ACC112 (cell line): ENCODE data around the gene CHST8.
A peak's percentile ranks its signal among the peaks of the same experiment; 100 is the strongest.

ENCODE experiments used
- H2AFZ ChIP-seq: fragments of 200-600 bp; sonication (generic); one replicate; pipeline ENCODE4 v1.6.0; 2017; ENCODE audit warnings: antibody characterized with exemption, low read length; ENCODE audit not compliant: unreplicated experiment
- H3K27ac ChIP-seq: fragments of 200-600 bp; sonication (generic); 2 replicates; pipeline ENCODE4 v1.5.1; 2014; ENCODE audit warnings: low read depth, mild to moderate bottlenecking, antibody characterized with exemption, low read length, moderate library complexity
- H3K27me3 ChIP-seq: fragments of 200-600 bp; sonication (generic); 2 replicates; pipeline ENCODE4 v1.6.1; 2014; ENCODE audit warnings: mild to moderate bottlenecking, antibody characterized with exemption, low read length, moderate library complexity, mixed read lengths; ENCODE audit not compliant: insufficient read depth
- H3K36me3 ChIP-seq: fragments of 200-600 bp; sonication (generic); 2 replicates; pipeline ENCODE4 v1.6.1; 2016; ENCODE audit warnings: mild to moderate bottlenecking, antibody characterized with exemption, low read length, moderate library complexity, mixed read lengths; ENCODE audit not compliant: insufficient read depth
- H3K4me1 ChIP-seq: fragments of 200-600 bp; sonication (generic); one replicate; pipeline ENCODE4 v1.6.1; 2016; ENCODE audit warnings: low read length, mixed read lengths; ENCODE audit not compliant: insufficient read depth, unreplicated experiment, control insufficient read depth
- H3K4me3 ChIP-seq: fragments of 200-600 bp; sonication (generic); 2 replicates; pipeline ENCODE4 v1.5.1; 2014; ENCODE audit warnings: mild to moderate bottlenecking, low read depth, low read length
- H3K79me2 ChIP-seq: fragments of 200-600 bp; sonication (generic); one replicate; pipeline ENCODE4 v1.6.0; 2016; ENCODE audit warnings: low read length; ENCODE audit not compliant: control insufficient read depth, unreplicated experiment, insufficient read depth

Gene CHST8

DNA sequence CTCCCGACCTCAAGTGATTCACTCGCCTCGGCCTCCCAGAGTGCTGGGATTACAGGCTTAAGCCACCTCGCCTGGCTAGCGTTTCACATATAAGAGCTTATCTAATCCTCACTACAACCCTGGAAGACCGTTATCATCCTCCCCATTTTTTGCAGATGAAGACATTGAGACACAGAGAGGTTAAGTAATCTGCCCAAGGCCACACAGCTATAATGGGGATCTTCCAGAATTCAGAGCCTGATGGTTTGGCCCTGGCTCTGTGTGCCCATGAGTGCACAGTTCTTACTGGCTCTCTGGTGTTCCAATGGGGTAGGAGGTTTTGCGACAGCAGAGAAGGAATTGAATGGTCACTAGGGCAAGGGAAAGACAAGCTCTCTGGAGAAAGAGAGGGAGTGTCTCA, 158.1 kb downstream of the CHST8 start:
- H2AFZ ChIP-seq, result no peak overlapping the region
- H3K4me1 ChIP-seq, result no peaks in the 10 kb centered on the region
- H3K27me3 ChIP-seq, result peaks cover 29% of the 10 kb centered on the region; the same call in 1 of the 2 replicates
- no peak overlapping the region for H3K4me3 ChIP-seq
- no peaks in the 10 kb centered on the region for H3K36me3 ChIP-seq
- no peak overlapping the region for H3K27ac ChIP-seq
- no peaks in the 10 kb centered on the region for H3K79me2 ChIP-seq

DNA sequence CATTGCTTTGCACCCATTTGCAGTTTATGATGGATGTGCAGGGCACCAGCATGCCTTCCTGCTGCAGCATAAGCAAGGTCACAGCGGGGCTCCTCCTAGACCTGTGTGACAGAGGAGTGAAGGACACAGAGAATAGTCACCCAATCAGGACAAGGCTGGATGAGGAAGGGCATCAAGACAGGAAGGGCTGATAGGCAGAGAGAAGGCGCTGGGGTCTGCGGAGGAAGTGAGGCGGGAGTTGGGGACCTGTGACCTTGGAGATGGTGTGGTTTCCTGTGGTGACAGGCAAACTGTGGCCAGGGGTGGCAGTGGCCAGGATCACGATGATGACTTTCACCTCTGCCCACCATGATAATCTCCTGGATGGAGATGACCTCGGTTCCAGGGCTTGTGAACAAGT, 158.5 kb downstream of the CHST8 start:
- H3K36me3 ChIP-seq, result no peaks in the 10 kb centered on the region
- no peak overlapping the region for H3K27ac ChIP-seq
- peaks cover 29% of the 10 kb centered on the region; the same call in 1 of the 2 replicates for H3K27me3 ChIP-seq
- H2AFZ ChIP-seq, result no peak overlapping the region
- no peaks in the 10 kb centered on the region for H3K79me2 ChIP-seq
- no peak overlapping the region for H3K4me3 ChIP-seq
- no peaks in the 10 kb centered on the region for H3K4me1 ChIP-seq

DNA sequence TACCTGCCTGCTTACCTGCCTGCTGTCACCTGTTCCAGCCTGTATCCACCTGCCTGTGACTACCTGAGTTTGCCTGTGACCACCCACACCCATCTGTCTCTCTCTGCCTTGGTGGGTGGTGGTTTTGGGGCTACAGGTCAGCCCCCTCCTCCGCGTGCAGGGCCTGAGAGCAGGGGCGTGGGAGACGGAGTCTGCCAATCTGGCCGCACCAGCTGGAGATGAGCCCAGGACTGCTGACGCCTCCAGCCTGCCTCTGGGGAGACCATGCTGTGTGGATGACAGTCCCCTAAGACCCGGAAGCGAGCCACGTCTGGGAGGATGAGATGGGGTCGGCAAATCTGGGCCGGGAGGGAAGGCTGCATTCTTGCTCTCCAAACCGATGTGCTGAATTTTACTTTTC, 159.0 kb downstream of the CHST8 start:
- no peaks in the 10 kb centered on the region for H3K36me3 ChIP-seq

DNA sequence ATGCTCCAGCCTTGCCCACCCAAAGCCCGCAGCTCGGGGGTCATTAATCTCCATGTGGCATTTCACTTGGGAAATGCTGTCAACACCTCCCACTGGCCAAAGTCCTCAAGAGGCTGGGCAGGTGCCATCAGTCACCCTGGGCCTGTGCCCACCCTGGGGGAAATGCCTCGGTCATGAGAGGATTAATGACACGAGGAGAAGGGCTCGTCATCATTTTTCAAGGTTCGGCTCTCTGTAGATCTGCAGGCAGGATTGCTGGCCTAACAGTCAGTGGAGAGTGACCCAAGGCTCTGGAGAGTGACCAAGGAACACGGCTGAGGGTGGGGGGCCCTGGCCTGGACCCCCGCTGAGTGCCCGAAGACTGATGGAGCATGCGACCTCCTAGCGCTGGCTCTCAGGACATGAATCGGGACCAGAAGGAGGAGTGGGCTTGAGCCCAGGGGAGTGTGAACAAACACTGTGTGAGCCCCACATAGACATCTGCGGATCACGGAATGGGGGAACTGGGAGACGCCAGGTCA, 159.7 kb downstream of the CHST8 start:
- H3K27me3 ChIP-seq, result peaks cover 29% of the 10 kb centered on the region; the same call in 1 of the 2 replicates
- H2AFZ ChIP-seq, result no peak overlapping the region
- no peaks in the 10 kb centered on the region for H3K4me1 ChIP-seq
- H3K4me3 ChIP-seq, result no peak overlapping the region
- no peaks in the 10 kb centered on the region for H3K36me3 ChIP-seq
- H3K27ac ChIP-seq, result no peak overlapping the region
- no peaks in the 10 kb centered on the region for H3K79me2 ChIP-seq

More for the DNA sequence above, 159.0 kb downstream of the CHST8 start:
- Histone ChIP-seq H3K4me1 (no peaks in the 10 kb centered on the region), H3K27ac (no peak overlapping the region), H3K79me2 (no peaks in the 10 kb centered on the region), H3K4me3 (no peak overlapping the region), H2AFZ (no peak overlapping the region), H3K27me3 (peaks cover 29% of the 10 kb centered on the region; the same call in 1 of the 2 replicates)

DNA sequence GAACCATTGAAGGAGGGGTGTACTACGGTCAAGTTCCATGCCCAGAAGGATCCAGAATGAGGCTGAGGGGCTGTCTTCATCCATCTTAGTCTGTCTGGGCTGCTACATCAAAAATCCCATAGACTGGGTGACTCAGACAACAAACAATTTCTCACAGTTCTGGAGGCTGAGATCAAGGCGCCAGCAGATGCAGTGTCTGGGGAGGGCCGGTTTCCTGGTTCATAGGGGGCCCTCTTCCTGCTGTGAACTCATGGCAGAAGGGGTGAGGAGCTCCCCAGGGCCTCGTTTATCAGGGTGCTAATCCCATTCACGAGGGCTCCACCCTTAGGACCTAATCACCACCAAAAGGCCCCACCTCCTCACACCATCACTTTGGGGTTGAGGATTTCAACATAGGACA, 160.2 kb downstream of the CHST8 start:
- Histone ChIP-seq H3K79me2 (no peaks in the 10 kb centered on the region), H3K4me3 (no peak overlapping the region), H3K27me3 (peaks cover 29% of the 10 kb centered on the region; the same call in 1 of the 2 replicates), H3K36me3 (no peaks in the 10 kb centered on the region), H2AFZ (no peak overlapping the region), H3K4me1 (no peaks in the 10 kb centered on the region), H3K27ac (no peak overlapping the region)

DNA sequence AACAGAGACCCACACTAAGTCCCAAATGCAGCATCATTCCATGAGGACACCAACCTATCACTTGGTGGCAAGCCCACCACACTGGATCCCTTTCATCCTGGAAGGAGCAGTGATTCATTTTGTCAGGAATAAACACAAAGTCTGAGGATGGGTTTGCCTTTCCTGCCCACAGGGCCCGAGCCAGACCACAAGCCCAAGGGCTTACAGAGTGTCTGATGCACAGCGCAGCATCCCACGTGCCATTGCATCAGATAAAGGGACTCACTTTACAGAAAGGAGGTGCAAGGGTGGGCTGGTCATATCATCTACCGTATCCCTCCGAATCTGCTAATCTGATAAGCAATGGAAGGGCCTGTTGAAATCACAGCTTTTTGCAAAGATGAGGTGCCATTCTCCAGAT, 162.7 kb downstream of the CHST8 start:
- H3K4me1 ChIP-seq, result no peaks in the 10 kb centered on the region
- no peaks in the 10 kb centered on the region for H3K79me2 ChIP-seq
- peaks cover 27% of the 10 kb centered on the region; the same call in 1 of the 2 replicates for H3K27me3 ChIP-seq
- no peaks in the 10 kb centered on the region for H3K36me3 ChIP-seq
- no peak overlapping the region for H3K27ac ChIP-seq
- H3K4me3 ChIP-seq, result no peak overlapping the region
- no peak overlapping the region for H2AFZ ChIP-seq

DNA sequence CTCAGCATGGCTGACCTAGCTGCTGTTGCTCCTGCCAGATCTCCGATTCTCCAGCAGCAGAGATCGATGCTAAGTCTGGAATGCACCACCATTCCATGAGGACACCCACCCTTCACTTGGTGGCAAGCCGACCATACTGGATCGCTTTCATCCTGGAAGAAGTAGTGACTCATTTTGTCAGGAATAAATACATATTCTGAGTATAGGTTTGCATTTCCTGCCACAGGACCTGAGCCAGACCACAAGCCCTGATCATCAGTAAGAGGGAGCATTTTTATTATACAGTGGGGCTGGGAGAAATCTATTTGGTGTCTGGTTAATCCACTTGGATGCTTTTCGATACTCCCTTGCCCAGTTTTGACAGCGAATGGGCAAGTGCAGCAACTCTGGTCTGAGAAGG, 164.0 kb downstream of the CHST8 start:
- H3K36me3 ChIP-seq, result no peaks in the 10 kb centered on the region
- no peak overlapping the region for H3K27ac ChIP-seq
- H3K4me1 ChIP-seq, result no peaks in the 10 kb centered on the region
- H2AFZ ChIP-seq, result no peak overlapping the region
- no peak overlapping the region for H3K4me3 ChIP-seq
- peaks cover 15% of the 10 kb centered on the region; the same call in 1 of the 2 replicates for H3K27me3 ChIP-seq
- no peaks in the 10 kb centered on the region for H3K79me2 ChIP-seq

DNA sequence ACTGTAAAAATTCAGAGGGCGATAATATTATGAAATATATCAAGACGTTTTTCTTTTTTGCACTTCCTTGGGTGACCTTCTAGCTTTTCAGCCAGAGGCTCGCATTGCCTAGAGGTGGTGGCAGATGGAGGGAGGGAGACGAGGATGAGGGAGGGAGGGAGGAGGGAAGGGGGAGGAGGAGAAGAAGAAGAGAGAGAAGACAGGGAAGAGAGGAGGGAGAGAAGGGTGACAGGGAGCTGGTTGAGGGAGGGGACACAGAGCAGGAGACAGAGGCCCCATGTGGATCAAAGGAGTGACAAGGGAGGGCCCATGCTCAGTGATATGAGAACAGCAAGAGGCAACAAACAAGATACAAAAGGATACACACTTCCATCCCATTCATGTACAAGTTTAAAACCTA, 166.9 kb downstream of the CHST8 start:
- Histone ChIP-seq H3K27ac (no peak overlapping the region), H3K4me1 (no peaks in the 10 kb centered on the region), H3K27me3 (0 out of 2 replicates have a peak, but pooled peaks cover 9% of the 10 kb centered on the region), H3K36me3 (no peaks in the 10 kb centered on the region), H2AFZ (no peak overlapping the region), H3K4me3 (no peak overlapping the region), H3K79me2 (no peaks in the 10 kb centered on the region)

DNA sequence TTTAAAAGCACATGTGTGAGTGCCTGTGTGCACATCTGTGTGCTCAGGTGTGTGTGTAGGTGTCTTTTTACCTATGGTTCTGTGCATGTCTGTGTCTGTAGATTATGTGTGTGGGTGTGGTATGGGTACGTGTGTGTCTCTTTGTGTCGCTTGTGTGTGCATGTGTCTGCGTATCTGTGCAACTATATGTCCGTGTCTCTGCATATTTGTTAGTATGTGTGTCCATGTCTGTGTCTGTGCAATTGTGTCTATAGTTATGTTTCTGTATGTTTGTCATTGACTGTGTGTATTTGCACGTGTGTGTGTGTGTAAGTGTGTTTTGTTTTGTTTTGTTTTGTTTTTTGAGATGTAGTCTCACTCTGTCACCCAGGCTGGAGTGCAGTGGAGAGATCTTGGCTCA, 167.6 kb downstream of the CHST8 start:
- 0 out of 2 replicates have a peak, but pooled peaks cover 9% of the 10 kb centered on the region for H3K27me3 ChIP-seq
- no peak overlapping the region for H3K27ac ChIP-seq
- no peaks in the 10 kb centered on the region for H3K36me3 ChIP-seq
- no peaks in the 10 kb centered on the region for H3K79me2 ChIP-seq
- H3K4me1 ChIP-seq, result peaks cover 2% of the 10 kb centered on the region
- H2AFZ ChIP-seq, result no peak overlapping the region
- no peak overlapping the region for H3K4me3 ChIP-seq

DNA sequence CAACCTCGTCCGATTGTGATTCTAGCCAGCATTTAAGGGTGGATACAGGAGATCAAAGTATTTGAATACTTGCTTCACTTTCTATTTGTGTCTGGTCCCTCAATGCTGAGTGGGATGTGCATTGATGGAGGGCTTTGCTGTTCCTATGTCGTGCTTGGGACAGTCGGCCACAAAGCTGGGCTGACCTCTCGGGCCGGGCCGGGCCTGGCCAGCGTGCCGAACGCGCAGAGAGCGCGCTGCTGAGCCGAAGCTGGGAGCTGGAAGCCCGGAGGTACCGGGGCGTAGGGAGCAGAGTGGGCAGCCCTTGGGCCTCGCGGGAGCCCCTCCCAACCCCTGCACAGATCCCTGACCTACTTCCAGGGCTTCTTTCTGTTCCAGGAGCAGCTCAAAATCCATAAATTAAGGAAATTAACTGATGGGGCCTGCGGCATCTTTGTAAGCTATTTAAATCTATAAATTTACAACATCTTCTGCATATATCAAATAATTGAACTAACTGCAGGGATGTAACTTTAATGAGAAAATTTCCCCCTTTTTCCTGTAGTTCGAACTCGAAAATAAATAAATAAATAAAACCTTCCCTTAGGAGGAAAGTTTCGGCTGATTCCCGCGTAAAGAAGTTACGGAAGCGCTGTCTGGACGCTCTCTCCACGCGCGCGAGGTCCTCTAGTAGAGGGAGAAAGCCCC, 173.1 kb downstream of the CHST8 start:
- Histone ChIP-seq H3K27me3 (no peaks in the 10 kb centered on the region), H3K27ac (peak overlapping the region; percentile 74; the same call in 1 of the 2 replicates), H3K4me3 (peak overlapping the region; percentile 89), H3K4me1 (peaks cover 8% of the 10 kb centered on the region), H3K36me3 (no peaks in the 10 kb centered on the region), H3K79me2 (no peaks in the 10 kb centered on the region), H2AFZ (peak overlapping the region; percentile 38)
